NCI-H146 (cell line): ENCODE measurements around the gene MROH7.

ENCODE experiments used
- DNase-seq: peaks from one replicate; lab custom pipeline; 2025; lab: John Stamatoyannopoulos, UW

The MROH7 gene

DNA sequence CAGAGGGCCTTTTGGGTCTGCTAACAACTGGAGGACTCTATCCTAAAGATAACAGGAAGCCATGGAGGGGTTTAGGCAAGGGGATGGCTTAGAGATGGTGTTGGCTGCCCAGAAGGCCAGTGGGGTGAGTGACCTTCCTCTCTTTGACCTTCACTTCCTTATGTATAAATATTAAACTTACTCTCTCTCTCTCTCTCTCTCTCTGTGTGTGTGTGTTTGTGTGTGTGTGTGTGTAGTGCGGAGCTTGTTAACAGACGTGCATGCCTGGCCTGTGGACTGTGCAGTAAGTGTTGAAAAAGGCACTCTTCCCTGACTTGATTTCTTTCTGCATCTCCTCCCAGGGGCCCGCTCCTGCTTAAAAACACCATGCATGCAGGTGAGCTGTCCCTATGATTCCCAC is 10.0 kb downstream of the MROH7 start:
- no peak for DNase-seq

GRCh38 chr1:54652168-54652567 is 10.6 kb downstream of the MROH7 start:
- no peak for DNase-seq

DNA sequence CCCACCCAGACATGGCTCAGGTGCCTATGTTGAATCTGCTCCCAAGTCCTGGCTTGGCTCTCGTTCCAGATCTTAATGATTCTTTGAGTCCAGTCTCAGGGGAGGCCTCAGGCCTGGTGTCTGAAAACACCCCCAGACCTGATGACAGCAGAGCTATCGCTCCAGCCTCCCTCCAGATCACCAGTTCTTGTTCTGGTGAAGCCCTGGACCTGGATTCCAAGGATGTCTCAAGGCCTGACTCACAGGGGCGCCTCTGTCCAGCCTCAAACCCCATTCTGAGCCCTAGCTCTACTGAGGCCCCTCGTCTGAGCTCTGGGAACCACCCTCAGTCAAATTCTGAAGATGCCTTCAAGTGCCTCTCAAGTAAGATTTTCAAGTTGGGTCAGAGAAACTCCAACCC is 11.4 kb downstream of the MROH7 start:
- DNase-seq, result no peak

- DNase-seq, result no peak
Measured at GRCh38 chr1:54658164-54658913, 16.8 kb downstream of the MROH7 start.

DNA sequence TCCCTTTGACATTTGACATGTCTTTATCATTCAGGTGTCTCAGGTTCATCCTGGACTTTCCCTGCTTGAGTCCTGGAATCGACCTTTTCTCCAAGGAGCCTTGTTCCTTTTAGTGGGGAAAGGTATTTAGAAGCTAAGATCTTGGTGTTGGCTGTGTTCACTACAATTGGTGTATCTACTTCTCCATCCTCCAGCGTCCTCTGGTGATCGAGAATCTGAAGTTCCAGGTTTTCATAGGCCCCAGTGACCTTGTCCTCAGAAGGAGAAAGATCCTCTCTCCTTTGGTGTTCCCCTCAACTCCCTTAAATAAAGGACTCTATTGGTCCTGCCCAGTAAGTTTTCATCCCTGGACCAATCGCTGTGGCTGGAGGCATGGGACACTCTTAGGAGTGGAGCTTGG is 22.1 kb downstream of the MROH7 start:
- no peak for DNase-seq

DNA sequence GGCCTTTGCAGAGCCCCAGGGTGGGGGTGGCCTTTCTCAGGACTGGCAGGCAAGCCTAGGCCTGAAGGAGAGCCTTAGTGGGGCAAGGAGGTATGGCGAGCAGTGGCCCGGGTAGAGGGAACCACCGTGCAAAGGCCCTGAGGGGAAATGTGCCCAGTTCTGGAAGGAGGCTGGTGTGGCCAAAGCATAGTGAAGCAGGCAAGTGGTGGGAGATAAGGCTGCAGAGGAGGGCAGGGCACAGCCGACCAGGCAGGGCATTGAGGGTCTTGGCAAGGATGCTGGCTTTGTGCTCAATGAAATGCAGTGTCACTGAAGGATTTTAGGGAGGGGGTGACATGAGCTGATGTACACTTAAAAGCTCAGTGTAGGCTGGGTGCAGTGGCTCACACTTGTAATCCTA is 22.8 kb downstream of the MROH7 start:
- no peak for DNase-seq

DNA sequence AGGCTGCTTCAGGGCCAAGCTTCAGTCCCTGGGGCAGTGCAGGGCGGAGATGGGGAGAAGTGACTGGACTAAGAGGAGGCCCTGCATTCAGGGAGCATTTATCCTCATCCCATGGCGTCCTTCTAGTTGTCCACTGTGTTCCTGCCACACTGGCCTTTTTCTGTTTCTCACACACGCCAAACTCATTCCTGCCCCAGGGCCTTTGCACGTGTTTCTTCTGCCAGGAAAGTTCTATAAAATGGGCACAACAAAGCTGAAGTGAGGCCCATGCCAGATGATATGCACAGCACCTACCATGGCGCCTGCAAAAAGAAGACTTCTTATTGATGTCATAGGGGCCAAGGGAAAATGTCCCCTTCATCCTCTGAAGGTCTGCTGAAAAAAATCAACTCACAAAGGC is 24.3 kb downstream of the MROH7 start:
- no peak for DNase-seq

- DNase-seq, result no peak
Measured at GRCh38 chr1:54666333-54666732, 24.7 kb downstream of the MROH7 start.

DNA sequence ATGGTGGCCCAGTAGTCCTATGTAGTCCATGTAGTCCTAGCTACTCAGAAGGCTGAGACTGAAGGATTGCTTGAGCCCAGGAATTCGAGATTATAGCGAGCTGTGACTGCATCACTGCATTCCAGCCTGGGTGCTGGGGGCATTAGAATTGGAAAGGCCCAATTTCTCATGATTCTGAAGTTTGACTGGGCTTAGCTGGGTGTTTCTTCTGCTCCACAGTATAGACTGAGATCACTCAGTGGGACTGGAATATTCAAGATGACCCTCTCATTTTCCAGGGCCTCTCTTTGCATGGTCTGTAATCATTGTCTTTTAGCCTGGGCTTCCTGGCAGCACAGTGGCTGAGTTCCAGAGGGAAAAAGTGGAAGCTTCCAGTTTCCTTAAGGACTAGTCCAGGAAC is 26.2 kb downstream of the MROH7 start:
- DNase-seq, result no peak

GRCh38 chr1:54668567-54668966 is 27.0 kb downstream of the MROH7 start:
- DNase-seq, result no peak

GRCh38 chr1:54671985-54672608 is 30.5 kb downstream of the MROH7 start:
- DNase-seq, result peak; percentile 36

GRCh38 chr1:54678776-54679643 is 37.4 kb downstream of the MROH7 start:
- no peak for DNase-seq

DNA sequence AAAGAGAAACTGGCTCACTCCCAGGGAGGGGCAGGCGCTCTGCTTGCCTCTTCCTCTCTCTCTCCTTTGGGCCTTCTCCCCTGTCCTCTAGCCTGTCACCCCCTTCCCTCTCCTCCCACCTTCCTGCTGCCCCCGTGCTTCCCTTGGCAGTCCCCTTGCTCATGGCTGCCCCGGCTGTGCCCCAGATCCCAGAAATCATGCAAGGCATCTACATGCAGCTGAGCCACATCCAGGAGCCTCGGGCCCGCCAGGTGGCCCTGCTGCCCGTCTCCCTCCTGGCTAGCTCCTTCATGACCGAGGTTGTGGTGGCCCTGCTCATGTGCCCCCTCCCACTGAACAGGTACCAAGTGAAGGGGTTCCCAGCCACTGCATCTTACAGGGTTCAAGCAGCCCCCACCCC is 38.1 kb downstream of the MROH7 start:
- DNase-seq, result no peak

DNA sequence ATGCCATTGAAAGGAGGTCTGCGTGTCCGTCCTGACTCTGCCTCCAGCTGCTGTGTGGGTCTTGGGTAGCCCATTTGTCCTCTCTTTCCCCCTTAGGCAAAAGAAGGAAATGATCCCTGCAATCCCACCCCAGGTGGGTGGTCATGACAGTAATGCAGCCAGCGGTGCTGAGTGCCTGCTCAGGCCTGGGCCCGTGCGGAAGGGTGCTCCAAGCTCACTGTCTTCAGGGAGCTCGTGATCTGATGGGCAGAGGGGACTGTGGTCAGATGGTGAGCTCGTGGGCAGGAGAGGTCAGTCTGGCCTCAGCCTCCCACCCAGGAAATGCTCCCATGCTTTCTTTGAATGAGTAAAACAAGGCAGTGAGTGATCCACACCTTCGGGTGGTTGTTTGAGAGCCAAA is 38.8 kb downstream of the MROH7 start:
- DNase-seq, result no peak

- peak; percentile 68 for DNase-seq
Measured at GRCh38 chr1:54681358-54681757, 39.8 kb downstream of the MROH7 start.

- no peak for DNase-seq
Measured at GRCh38 chr1:54683453-54683852, 41.9 kb downstream of the MROH7 start.

- no peak for DNase-seq
Measured at GRCh38 chr1:54685335-54685905, 43.8 kb downstream of the MROH7 start.

- DNase-seq, result no peak
Measured at GRCh38 chr1:54686155-54686554, 44.6 kb downstream of the MROH7 start.

- DNase-seq, result no peak
Measured at GRCh38 chr1:54694771-54695170, 53.2 kb downstream of the MROH7 start.

DNA sequence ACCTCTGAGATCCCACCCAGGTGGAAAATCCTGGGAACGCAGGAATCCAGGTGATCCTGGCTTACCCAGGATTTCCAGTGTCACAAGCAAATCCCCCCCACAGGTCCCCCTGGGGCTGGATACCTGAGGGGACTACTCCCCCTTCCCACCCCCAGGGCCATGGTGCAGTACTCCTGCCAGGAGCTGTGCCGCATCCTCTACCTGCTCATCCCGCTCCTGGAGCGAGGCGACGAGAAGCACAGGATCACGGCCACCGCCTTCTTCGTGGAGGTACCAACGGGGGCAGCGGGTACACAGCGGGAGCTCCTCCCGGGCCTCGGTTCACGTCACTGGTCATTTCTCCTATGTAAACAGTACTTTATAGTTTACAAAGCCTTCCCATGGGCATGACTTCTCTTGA is 53.6 kb downstream of the MROH7 start:
- peak; percentile 6 for DNase-seq

DNA sequence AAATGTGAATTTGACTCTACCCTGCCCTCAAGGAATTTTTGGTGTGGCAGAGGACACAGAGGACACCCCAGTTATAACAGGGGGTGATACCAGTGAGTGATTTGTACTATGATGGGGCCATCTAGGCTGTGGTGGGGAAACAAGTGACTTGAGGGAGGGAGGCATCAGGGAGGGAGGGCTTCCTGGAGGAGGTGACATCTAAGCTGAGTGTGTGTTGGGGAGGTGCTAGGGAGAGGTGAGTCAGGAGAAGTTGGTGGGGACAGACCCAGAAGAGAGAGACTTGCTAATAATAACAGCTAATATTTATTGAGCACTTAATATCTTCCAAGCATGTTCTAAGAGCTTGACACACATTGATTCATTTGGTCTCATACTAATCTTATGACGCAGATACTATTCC is 54.2 kb downstream of the MROH7 start:
- DNase-seq, result no peak

GRCh38 chr1:54696262-54696661 is 54.7 kb downstream of the MROH7 start:
- no peak for DNase-seq

- no peak for DNase-seq
Measured at GRCh38 chr1:54697896-54698295, 56.3 kb downstream of the MROH7 start.
